ENCODE data around the gene FGB.

Gene FGB

GRCh38 chr4:154565704-154566103, 2.9 kb downstream of the FGB start:
- DNase-seq (ENCODE audit: low read depth in 1 of 2, low spot score in 1 of 2) = no peak

GRCh38 chr4:154566639-154567204, 3.9 kb downstream of the FGB start:
- no peak for DNase-seq (ENCODE audit: low read depth in 1 of 2, low spot score in 1 of 2)

GRCh38 chr4:154569028-154569427, 6.2 kb downstream of the FGB start:
- no peak for DNase-seq (ENCODE audit: low read depth in 1 of 2, low spot score in 1 of 2)

GRCh38 chr4:154569584-154569983, 6.8 kb downstream of the FGB start:
- no peak for DNase-seq (ENCODE audit: low read depth in 1 of 2, low spot score in 1 of 2)

- no peak for DNase-seq (ENCODE audit: low read depth in 1 of 2, low spot score in 1 of 2)
Measured at GRCh38 chr4:154573190-154573870, 10.5 kb downstream of the FGB start.

- DNase-seq (ENCODE audit: low read depth in 1 of 2, low spot score in 1 of 2) = no peak
Measured at GRCh38 chr4:154574311-154574710, 11.5 kb downstream of the FGB start.

GRCh38 chr4:154577324-154577723, 14.5 kb downstream of the FGB start:
- no peak for DNase-seq (ENCODE audit: low read depth in 1 of 2, low spot score in 1 of 2)

- DNase-seq (ENCODE audit: low read depth in 1 of 2, low spot score in 1 of 2) = no peak
Measured at GRCh38 chr4:154578919-154579318, 16.1 kb downstream of the FGB start.

GRCh38 chr4:154579927-154580326, 17.1 kb downstream of the FGB start:
- DNase-seq (ENCODE audit: low read depth in 1 of 2, low spot score in 1 of 2) = no peak

GRCh38 chr4:154582723-154583122, 19.9 kb downstream of the FGB start:
- DNase-seq (ENCODE audit: low read depth in 1 of 2, low spot score in 1 of 2) = no peak

- DNase-seq (ENCODE audit: low read depth in 1 of 2, low spot score in 1 of 2) = no peak
Measured at GRCh38 chr4:154583230-154583629, 20.4 kb downstream of the FGB start.

- no peak for DNase-seq (ENCODE audit: low read depth in 1 of 2, low spot score in 1 of 2)
Measured at GRCh38 chr4:154583677-154584076, 20.9 kb downstream of the FGB start.

- no peak for DNase-seq (ENCODE audit: low read depth in 1 of 2, low spot score in 1 of 2)
Measured at GRCh38 chr4:154584259-154584658, 21.4 kb downstream of the FGB start.

GRCh38 chr4:154585369-154586018, 22.7 kb downstream of the FGB start:
- no peak for DNase-seq (ENCODE audit: low read depth in 1 of 2, low spot score in 1 of 2)

GRCh38 chr4:154586296-154587033, 23.7 kb downstream of the FGB start:
- DNase-seq (ENCODE audit: low read depth in 1 of 2, low spot score in 1 of 2) = no peak

- no peak for DNase-seq (ENCODE audit: low read depth in 1 of 2, low spot score in 1 of 2)
Measured at GRCh38 chr4:154588198-154588597, 25.4 kb downstream of the FGB start.

GRCh38 chr4:154589296-154590197, 26.7 kb downstream of the FGB start:
- no peak for DNase-seq (ENCODE audit: low read depth in 1 of 2, low spot score in 1 of 2)

GRCh38 chr4:154590329-154591006, 27.7 kb downstream of the FGB start, which contains the start of gene FGA:
FGA (minus strand) TSS chr4:154590742; CDS start chr4:154590687, 55 bp downstream.
- DNase-seq (ENCODE audit: low read depth in 1 of 2, low spot score in 1 of 2) = no peak

- no peak for DNase-seq (ENCODE audit: low read depth in 1 of 2, low spot score in 1 of 2)
Measured at GRCh38 chr4:154591890-154592289, 29.1 kb downstream of the FGB start.

- no peak for DNase-seq (ENCODE audit: low read depth in 1 of 2, low spot score in 1 of 2)
Measured at GRCh38 chr4:154593868-154594267, 31.1 kb downstream of the FGB start.
